H1 (cell line): ENCODE data around the gene VAT1. TPM values are rescaled to one million over a fixed set of nuclear protein-coding genes. Genes with fewer than 3 reads are reported as not detected.

Experiments
- CTCF ChIA-PET: fragments of 300-600 bp; sonication (Branson Sonifier 250); formaldehyde crosslinking; loops from one replicate; lab custom pipeline; 2021; ENCODE audit not compliant: partially characterized antibody; lab: Charles Lee
- POLR2A ChIA-PET: fragments of 300-600 bp; sonication (Branson Sonifier 250); formaldehyde crosslinking; loops from one replicate; lab custom pipeline; 2021; ENCODE audit warnings: inconsistent platforms; ENCODE audit not compliant: partially characterized antibody; lab: Charles Lee
- DNase-seq, 2 experiments: peaks; one replicate each; pipeline versions ENCODE4 v3.0.0 to v3.0.0-alpha.2; 2010 to 2022; ENCODE audit warnings: low spot score in 2 of 2, low read depth in 1 of 2, mixed read lengths in 1 of 2
- FAIRE-seq: peaks from 2 replicates; lab custom pipeline; 2011; peaks lifted over from hg19 to GRCh38; lab: Jason Lieb, UNC
- H2AFZ ChIP-seq: 2 replicates; pipeline ENCODE4 v1.8.1; 2012; ENCODE audit warnings: low read length, inconsistent platforms
- H2AK5ac ChIP-seq: 2 replicates; pipeline ENCODE4 v1.6.1; 2013; ENCODE audit warnings: low read depth, low read length
- H2BK120ac ChIP-seq: replicated peaks from 2 replicates; pipeline ENCODE3; 2013; ENCODE audit warnings: low read depth, low read length, inconsistent platforms
- H2BK12ac ChIP-seq: 2 replicates; pipeline ENCODE4 v1.6.1; 2013; ENCODE audit warnings: low read depth, low read length
- H2BK15ac ChIP-seq: 2 replicates; pipeline ENCODE4 v1.6.1; 2013; ENCODE audit warnings: low read length
- H2BK20ac ChIP-seq: 2 replicates; pipeline ENCODE4 v1.6.1; 2013; ENCODE audit warnings: low read length
- H2BK5ac ChIP-seq: 2 replicates; pipeline ENCODE4 v1.6.1; 2013; ENCODE audit warnings: low read depth, low read length
- H3K14ac ChIP-seq: 2 replicates; pipeline ENCODE4 v1.6.1; 2013; ENCODE audit warnings: inconsistent platforms; ENCODE audit not compliant: insufficient read length
- H3K18ac ChIP-seq: 2 replicates; pipeline ENCODE4 v1.6.1; 2013; ENCODE audit warnings: low read length; ENCODE audit errors: extremely low read depth
- H3K23ac ChIP-seq: 2 replicates; pipeline ENCODE4 v1.6.1; 2013; ENCODE audit warnings: inconsistent platforms; ENCODE audit not compliant: insufficient read length
- H3K23me2 ChIP-seq: 2 replicates; pipeline ENCODE4 v1.6.1; 2013; ENCODE audit warnings: low read depth, low read length
- H3K27ac ChIP-seq: 2 replicates; pipeline ENCODE4 v1.6.1; 2011; ENCODE audit warnings: low read depth, low read length, inconsistent platforms
- H3K27me3 ChIP-seq, 4 experiments: replicated peaks in 1 of 4; 1 replicate in 1 of 4; 2 replicates in 3 of 4; pipeline versions ENCODE4 v1.6.1 to v1.8.1; 2011 to 2013; ENCODE audit warnings: low read length in 3 of 4, mild to moderate bottlenecking in 3 of 4, inconsistent platforms in 2 of 4, mixed read lengths in 2 of 4, moderate library complexity in 1 of 4; ENCODE audit not compliant: control insufficient read depth in 3 of 4, insufficient read depth in 3 of 4; ENCODE audit errors: extremely low read depth in 1 of 4
- H3K36me3 ChIP-seq, 4 experiments: 2 replicates each; pipeline versions ENCODE4 v1.6.1 to v1.8.1; 2011 to 2013; ENCODE audit warnings: mild to moderate bottlenecking in 4 of 4, low read length in 3 of 4, moderate library complexity in 2 of 4, control low read depth in 1 of 4, inconsistent platforms in 1 of 4; ENCODE audit not compliant: insufficient read depth in 4 of 4, control insufficient read depth in 2 of 4
- H3K4ac ChIP-seq: replicated peaks from 2 replicates; pipeline ENCODE3; 2013; ENCODE audit warnings: low read length, low read depth, mixed read lengths, inconsistent platforms; ENCODE audit not compliant: insufficient read length
- H3K4me1 ChIP-seq, 4 experiments: replicated peaks in 1 of 4; 1 replicate in 1 of 4; 2 replicates in 3 of 4; pipeline versions ENCODE4 v1.6.1 to v1.8.1; 2011 to 2013; ENCODE audit warnings: low read length in 3 of 4, inconsistent platforms in 2 of 4, mixed read lengths in 1 of 4; ENCODE audit not compliant: insufficient read depth in 4 of 4, control insufficient read depth in 3 of 4
- H3K4me2 ChIP-seq, 2 experiments: 2 replicates each; pipeline versions ENCODE4 v1.6.1 to v1.8.1; 2011 to 2013; ENCODE audit warnings: low read depth in 2 of 2, low read length in 2 of 2, control low read depth in 1 of 2, inconsistent platforms in 1 of 2, mild to moderate bottlenecking in 1 of 2; ENCODE audit not compliant: insufficient read depth in 1 of 2
- H3K4me3 ChIP-seq, 4 experiments: fragments of 200-600, 300-600 bp in 1 of 4; sonication (generic), shearing (Covaris generic), sonication (Bioruptor Twin) in 1 of 4; 2 replicates each; pipeline versions ENCODE4 v1.5.1 to v1.8.1; 2011 to 2016; ENCODE audit warnings: low read length in 4 of 4, low read depth in 3 of 4, control low read depth in 2 of 4, inconsistent platforms in 2 of 4, mild to moderate bottlenecking in 2 of 4, mixed read lengths in 1 of 4, moderate library complexity in 1 of 4; ENCODE audit not compliant: insufficient read depth in 2 of 4; ENCODE audit errors: extremely low read depth in 1 of 4
- H3K56ac ChIP-seq: replicated peaks from 2 replicates; pipeline ENCODE3; 2013; ENCODE audit warnings: low read depth, mild to moderate bottlenecking, mixed read lengths, low read length, inconsistent platforms; ENCODE audit not compliant: insufficient read length
- H3K79me1 ChIP-seq: 2 replicates; pipeline ENCODE4 v1.6.1; 2013; ENCODE audit warnings: low read depth, low read length, control low read depth
- H3K79me2 ChIP-seq, 2 experiments: 2 replicates each; pipeline versions ENCODE4 v1.6.1 to v1.8.1; 2012 to 2013; ENCODE audit warnings: low read length in 2 of 2, mild to moderate bottlenecking in 2 of 2, inconsistent platforms in 1 of 2; ENCODE audit not compliant: insufficient read depth in 2 of 2, control insufficient read depth in 1 of 2
- H3K9ac ChIP-seq, 4 experiments: replicated peaks in 1 of 4; 1 replicate in 1 of 4; 2 replicates in 3 of 4; pipeline versions ENCODE4 v1.6.1 to v1.8.1; 2011 to 2013; ENCODE audit warnings: low read depth in 3 of 4, low read length in 3 of 4, control low read depth in 2 of 4, mild to moderate bottlenecking in 2 of 4, moderate library complexity in 2 of 4, inconsistent platforms in 1 of 4; ENCODE audit errors: extremely low read depth in 1 of 4
- H3K9me3 ChIP-seq, 2 experiments: 2 replicates each; pipeline versions ENCODE4 v1.6.1 to v1.8.1; 2012 to 2013; ENCODE audit warnings: mild to moderate bottlenecking in 2 of 2, moderate library complexity in 2 of 2, control low read depth in 1 of 2, inconsistent platforms in 1 of 2, low read depth in 1 of 2, low read length in 1 of 2, mixed read lengths in 1 of 2; ENCODE audit not compliant: insufficient read depth in 2 of 2
- H4K20me1 ChIP-seq, 2 experiments: replicated peaks in 1 of 2; 2 replicates each; pipeline versions ENCODE3 to v1.8.1; 2011 to 2013; ENCODE audit warnings: inconsistent platforms in 2 of 2, low read length in 2 of 2, mild to moderate bottlenecking in 1 of 2; ENCODE audit not compliant: insufficient read depth in 2 of 2, control insufficient read depth in 1 of 2
- H4K5ac ChIP-seq: 2 replicates; pipeline ENCODE4 v1.6.1; 2013; ENCODE audit warnings: low read length, low read depth, mixed read lengths, inconsistent platforms; ENCODE audit not compliant: insufficient read length
- H4K8ac ChIP-seq: 2 replicates; pipeline ENCODE4 v1.8.0; 2013; ENCODE audit warnings: mild to moderate bottlenecking, moderate library complexity, low read length, inconsistent platforms; ENCODE audit not compliant: insufficient read depth; ENCODE audit errors: extremely low read depth
- H4K91ac ChIP-seq: replicated peaks from 2 replicates; pipeline ENCODE3; 2013; ENCODE audit warnings: low read length, mixed read lengths, inconsistent platforms; ENCODE audit not compliant: insufficient read length
- ATF3 ChIP-seq: IDR thresholded peaks from 2 replicates; pipeline ENCODE4 v1.6.1; 2011; ENCODE audit warnings: low read depth, mild to moderate bottlenecking, low read length; ENCODE audit not compliant: insufficient read depth
- BCL11A ChIP-seq, 2 experiments: IDR thresholded peaks; one replicate each; pipeline ENCODE4 v1.6.1; 2011; ENCODE audit warnings: low read depth in 2 of 2, low read length in 2 of 2, mild to moderate bottlenecking in 2 of 2
- EGR1 ChIP-seq: IDR thresholded peaks from 2 replicates; pipeline ENCODE4 v1.6.1; 2011; ENCODE audit warnings: low read depth, low read length, borderline replicate concordance
- HDAC6 ChIP-seq: IDR thresholded peaks from one replicate; pipeline ENCODE4 v1.7.1; 2012; ENCODE audit warnings: low read depth, mild to moderate bottlenecking, inconsistent platforms, low read length, moderate library complexity
- JUN ChIP-seq: IDR thresholded peaks from 2 replicates; pipeline ENCODE4 v1.6.1; 2011; ENCODE audit warnings: low read depth, mild to moderate bottlenecking, improper control_type of control experiment, low read length
- RAD21 ChIP-seq, 2 experiments: IDR thresholded peaks in 1 of 2; conservative IDR thresholded peaks in 1 of 2; 2 replicates each; pipeline ENCODE4 v1.6.1; 2011; ENCODE audit warnings: low read depth in 2 of 2, low read length in 2 of 2, improper control_type of control experiment in 1 of 2, inconsistent platforms in 1 of 2, mild to moderate bottlenecking in 1 of 2, moderate library complexity in 1 of 2
- SP2 ChIP-seq: IDR thresholded peaks from 2 replicates; pipeline ENCODE4 v1.6.1; 2012; ENCODE audit warnings: mild to moderate bottlenecking, low read length, inconsistent platforms
- USF2 ChIP-seq: IDR thresholded peaks from 2 replicates; pipeline ENCODE4 v1.6.1; 2011; ENCODE audit warnings: low read length, improper control_type of control experiment
- WGBS, 2 experiments: shearing (Covaris generic) in 1 of 2; methylation state at CpG; one replicate each; pipeline versions ENCODE4 v1.1.6 to v1.1.7; 2013 to 2015; ENCODE audit warnings: low lambda C conversion rate in 2 of 2, mixed read lengths in 2 of 2, inconsistent platforms in 1 of 2, low coverage in 1 of 2, missing lambda C conversion rate in 1 of 2; ENCODE audit not compliant: insufficient replicate concordance in 2 of 2, insufficient coverage in 1 of 2, insufficient read length in 1 of 2; ENCODE audit errors: extremely low coverage in 1 of 2, missing lambda C conversion rate in 1 of 2; 5-methylcytosine and 5-hydroxymethylcytosine counted together
- polyA plus RNA-seq, 7 experiments: library from polyadenylated mRNA; depleted of rRNA in 3 of 7; stranded (reverse) in 5 of 7; unstranded in 2 of 7; fragments of >200 nt in 5 of 7; fragments of 200-250 nt in 2 of 7; gene quantifications; 1 replicate in 5 of 7; 2 replicates in 1 of 7; 4 replicates in 1 of 7; pipeline versions ENCODE4 v1.2.1 to v1.2.3, GENCODE V29; 2011 to 2013; ENCODE audit warnings: missing spikeins in 2 of 7, mixed read lengths in 2 of 7
- total RNA-seq: library from RNA; stranded (reverse); fragmentation: NEBNext Ultra II Directional; extraction: Animal tissue kit (Norgen Biotek cat#: 25700); gene quantifications from 2 replicates; pipeline ENCODE4 v1.2.1, GENCODE V29; 2021

The VAT1 gene
- total and polyA plus RNA-seq, 2 of the 8 experiments (the other 6 are each of a cell fraction or from before 2014, with no cell fraction given), result 200 to 295 TPM

GRCh38 chr17:43006639-43007551 is 15.3 kb downstream of the VAT1 start, which contains the start of gene IFI35:
Gene IFI35 (plus strand): TSS chr17:43006784. CDS start chr17:43006948, 164 bp downstream.
- ChIA-PET CTCF (interaction anchor here (0.6 to 1.4 kb wide), 8 partner anchors 9 to 342 kb away, joined by 3 to 7 read pairs (median 3); partner anchors contain the start of gene RPL27), POLR2A (interaction anchor here (0.6 to 3.5 kb wide), 10 partner anchors 7 to 737 kb away, joined by 3 to 36 read pairs (median 6); partner anchors contain the start of genes RPL27 and VAT1)
- Histone ChIP-seq H2AFZ (peak within 1 kb of the TSS; percentile 63), H2BK5ac (peak within 1 kb of the TSS; percentile 79; the same call in 1 of the 2 replicates), H4K8ac (peak within 1 kb of the TSS; percentile 83; the same call in 1 of the 2 replicates), H3K27me3 (no peaks in the 10 kb centered on the region), H3K4ac (no peak within 1 kb of the TSS), H4K20me1 (peaks cover 2 to 3% of the 10 kb centered on the region in 2 experiments), H4K91ac (no peak within 1 kb of the TSS), H3K18ac (peak within 1 kb of the TSS; percentile 64), H3K79me2 (no peaks in the 10 kb centered on the region), H3K23ac (no peak within 1 kb of the TSS), H3K79me1 (no peaks in the 10 kb centered on the region), H3K56ac (peak within 1 kb of the TSS; percentile 62), H3K9ac (peak within 1 kb of the TSS in 2 of 4 experiments; percentile 51; a peak in 3 of 7 replicates), H2BK120ac (peak within 1 kb of the TSS; percentile 7), H3K4me2 (peak within 1 kb of the TSS; percentile 1 to 68; a peak in 3 of 4 replicates), H3K36me3 (peaks cover 5 to 22% (median 15%) of the 10 kb centered on the region in 4 experiments; a peak in 7 of 8 replicates), H2AK5ac (no peak within 1 kb of the TSS), H2BK20ac (no peak within 1 kb of the TSS), H3K4me1 (peaks cover 0 to 3% (median 1%) of the 10 kb centered on the region in 4 experiments; a peak in 4 of 7 replicates), H4K5ac (no peak within 1 kb of the TSS), H3K27ac (no peak within 1 kb of the TSS; the same call in 1 of the 2 replicates), H3K14ac (no peak within 1 kb of the TSS), H3K9me3 (no peaks in the 10 kb centered on the region), H3K23me2 (no peaks in the 10 kb centered on the region), H3K4me3 (peak within 1 kb of the TSS in 3 of 4 experiments; percentile 8 to 54 (median 26); a peak in 5 of 8 replicates), H2BK15ac (0 out of 2 replicates have a peak within 1 kb of the TSS, but pooled peaks have one; percentile 8), H2BK12ac (peak within 1 kb of the TSS; percentile 75; the same call in 1 of the 2 replicates)
- DNase-seq (peak in 1 of 2 experiments; percentile 79), FAIRE-seq (no peak)
- 54% methylated on average over 18 of the region's 18 CpGs; no CpG with 5 or more reads in 1 of the 2 experiments for WGBS, 2 experiments
- TF ChIP-seq HDAC6 (no peak), USF2 (no peak), RAD21 (IDR thresholded peaks at IDR 0.05 in 1 of 2, conservative IDR thresholded peaks at IDR 0.05 in 1 of 2; ENCODE audit: low read depth in 2 of 2, low read length in 2 of 2) (peak; percentile 42 to 59; a peak in 3 of 4 replicates), ATF3 (no peak), BCL11A (IDR thresholded peaks at IDR 0.05; ENCODE audit: low read depth in 2 of 2, low read length in 2 of 2) (no peak), SP2 (no peak), EGR1 (no peak), JUN (no peak)
